IPS-18a (cell line): Measurements from ENCODE around the gene WNT7B.

ENCODE experiments used
- H3K27ac ChIP-seq: one replicate; pipeline ENCODE4 v1.5.1; 2013; ENCODE audit warnings: low read length
- H3K27me3 ChIP-seq: one replicate; pipeline ENCODE4 v1.6.1; 2013; ENCODE audit warnings: mild to moderate bottlenecking, low read length; ENCODE audit not compliant: control insufficient read depth, insufficient read depth
- H3K36me3 ChIP-seq: one replicate; pipeline ENCODE4 v1.6.1; 2013; ENCODE audit warnings: low read depth, low read length; ENCODE audit not compliant: control insufficient read depth
- H3K4me1 ChIP-seq: one replicate; pipeline ENCODE4 v1.6.1; 2013; ENCODE audit warnings: low read depth, low read length; ENCODE audit not compliant: control insufficient read depth
- H3K4me3 ChIP-seq: one replicate; pipeline ENCODE4 v1.5.1; 2013; ENCODE audit warnings: low read length
- H3K9ac ChIP-seq: one replicate; pipeline ENCODE4 v1.6.1; 2013; ENCODE audit warnings: mild to moderate bottlenecking, low read length, moderate library complexity
- H3K9me3 ChIP-seq: one replicate; pipeline ENCODE4 v1.6.1; 2013; ENCODE audit warnings: low read depth, low read length; ENCODE audit not compliant: control insufficient read depth

WNT7B gene

DNA sequence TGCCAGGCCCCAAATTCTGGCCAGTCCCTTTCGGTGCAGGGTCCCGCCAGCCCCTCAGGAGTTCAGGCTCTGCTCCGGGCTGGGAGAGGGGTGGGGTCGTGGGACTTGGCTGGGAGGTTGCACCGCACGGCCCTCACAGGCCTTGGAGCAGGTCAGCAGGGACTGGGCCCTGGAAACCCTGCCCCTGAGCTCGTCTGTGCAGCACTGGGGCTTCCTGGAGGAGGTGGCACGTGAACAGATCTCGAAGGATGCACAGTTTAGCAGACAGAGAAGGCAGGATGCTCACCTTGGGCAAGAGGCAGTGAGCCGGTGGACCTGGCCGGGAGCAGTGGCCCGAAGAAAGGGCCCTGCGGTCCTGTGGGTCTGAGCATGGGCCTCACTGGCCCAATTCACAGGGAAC lies 70.0 kb downstream of the WNT7B start:
- no peaks in the 10 kb centered on the region for H3K27me3 ChIP-seq
- no peaks in the 10 kb centered on the region for H3K9me3 ChIP-seq
- H3K4me1 ChIP-seq: no peaks in the 10 kb centered on the region
- H3K27ac ChIP-seq: no peak overlapping the region
- no peak overlapping the region for H3K4me3 ChIP-seq
- no peak overlapping the region for H3K9ac ChIP-seq
- H3K36me3 ChIP-seq: no peaks in the 10 kb centered on the region

- H3K4me3 ChIP-seq: no peak overlapping the region
- no peaks in the 10 kb centered on the region for H3K9me3 ChIP-seq
- H3K4me1 ChIP-seq: no peaks in the 10 kb centered on the region
- H3K27me3 ChIP-seq: no peaks in the 10 kb centered on the region
- no peak overlapping the region for H3K9ac ChIP-seq
- no peak overlapping the region for H3K27ac ChIP-seq
- H3K36me3 ChIP-seq: no peaks in the 10 kb centered on the region
These were observed 70.8 kb downstream of the WNT7B start for GRCh38 chr22:45905924-45906865.

GRCh38 chr22:45905326-45905923 lies 71.5 kb downstream of the WNT7B start:
- H3K4me1 ChIP-seq: no peaks in the 10 kb centered on the region
- H3K36me3 ChIP-seq: no peaks in the 10 kb centered on the region
- no peak overlapping the region for H3K9ac ChIP-seq
- no peak overlapping the region for H3K27ac ChIP-seq
- no peaks in the 10 kb centered on the region for H3K27me3 ChIP-seq
- H3K9me3 ChIP-seq: no peaks in the 10 kb centered on the region
- H3K4me3 ChIP-seq: no peak overlapping the region

DNA sequence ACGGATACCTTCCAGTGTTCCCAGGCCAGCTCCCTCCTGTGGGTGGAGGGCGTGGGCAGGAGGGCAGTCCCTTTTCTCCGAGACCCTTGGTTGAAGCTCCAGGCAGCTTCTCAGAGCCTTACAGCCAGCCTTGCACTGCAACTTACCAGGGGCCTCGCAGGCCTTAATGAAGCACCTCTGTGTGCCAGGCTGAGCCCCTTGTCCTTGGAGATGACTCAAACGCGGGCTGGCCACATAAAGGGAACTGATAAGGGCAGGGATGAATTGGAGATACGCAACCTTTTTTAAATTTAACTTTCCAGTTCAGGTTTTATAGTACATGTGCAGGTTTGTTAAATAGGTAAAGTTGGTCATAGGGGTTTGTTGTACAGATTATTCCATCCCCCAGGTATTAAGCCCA lies 72.7 kb downstream of the WNT7B start:
- Histone ChIP-seq H3K4me1 (no peaks in the 10 kb centered on the region), H3K9me3 (no peaks in the 10 kb centered on the region), H3K4me3 (no peak overlapping the region), H3K36me3 (no peaks in the 10 kb centered on the region), H3K27me3 (no peaks in the 10 kb centered on the region), H3K27ac (no peak overlapping the region), H3K9ac (no peak overlapping the region)

- Histone ChIP-seq H3K36me3 (no peaks in the 10 kb centered on the region), H3K9me3 (no peaks in the 10 kb centered on the region), H3K4me3 (no peak overlapping the region), H3K27me3 (no peaks in the 10 kb centered on the region), H3K4me1 (no peaks in the 10 kb centered on the region), H3K9ac (no peak overlapping the region), H3K27ac (no peak overlapping the region)
These were observed 73.4 kb downstream of the WNT7B start for GRCh38 chr22:45903355-45904135.

- peaks cover 9% of the 10 kb centered on the region for H3K4me1 ChIP-seq
- no peaks in the 10 kb centered on the region for H3K27me3 ChIP-seq
- no peaks in the 10 kb centered on the region for H3K9me3 ChIP-seq
- no peaks in the 10 kb centered on the region for H3K36me3 ChIP-seq
- no peak overlapping the region for H3K27ac ChIP-seq
- H3K4me3 ChIP-seq: no peak overlapping the region
- H3K9ac ChIP-seq: no peak overlapping the region
These were observed 79.2 kb downstream of the WNT7B start for GRCh38 chr22:45897736-45898135.

DNA sequence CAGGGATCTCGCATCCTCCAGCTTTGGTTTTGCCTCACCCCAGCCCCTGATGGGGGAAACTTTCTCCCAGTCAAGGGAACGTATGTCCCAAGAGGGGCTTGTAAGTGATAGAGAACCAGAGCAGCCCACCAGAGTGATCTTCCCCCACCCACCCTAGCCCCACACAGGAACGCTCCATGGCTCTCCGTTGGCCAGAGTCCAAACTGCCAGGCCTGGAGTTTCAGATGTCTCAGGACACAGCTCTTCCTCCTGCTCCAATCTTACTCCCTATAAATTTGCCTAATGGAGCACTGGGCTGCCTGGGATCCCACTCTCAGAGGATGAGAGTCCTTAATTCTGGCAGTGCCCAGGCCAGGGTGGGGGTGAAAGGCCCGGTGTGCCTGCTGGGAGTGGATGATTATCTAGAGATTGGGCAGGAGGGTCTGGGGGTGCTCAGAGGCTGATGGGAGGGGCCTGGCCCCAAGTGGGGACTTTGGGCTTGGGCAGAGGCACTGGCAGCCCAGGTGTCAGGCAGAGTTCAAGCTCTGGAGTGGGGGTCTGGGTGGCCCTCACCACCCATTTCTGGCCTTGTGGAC lies 79.9 kb downstream of the WNT7B start:
- Histone ChIP-seq H3K27ac (no peak overlapping the region), H3K36me3 (no peaks in the 10 kb centered on the region), H3K4me3 (no peak overlapping the region), H3K9me3 (no peaks in the 10 kb centered on the region), H3K27me3 (no peaks in the 10 kb centered on the region), H3K9ac (no peak overlapping the region), H3K4me1 (peaks cover 9% of the 10 kb centered on the region)

DNA sequence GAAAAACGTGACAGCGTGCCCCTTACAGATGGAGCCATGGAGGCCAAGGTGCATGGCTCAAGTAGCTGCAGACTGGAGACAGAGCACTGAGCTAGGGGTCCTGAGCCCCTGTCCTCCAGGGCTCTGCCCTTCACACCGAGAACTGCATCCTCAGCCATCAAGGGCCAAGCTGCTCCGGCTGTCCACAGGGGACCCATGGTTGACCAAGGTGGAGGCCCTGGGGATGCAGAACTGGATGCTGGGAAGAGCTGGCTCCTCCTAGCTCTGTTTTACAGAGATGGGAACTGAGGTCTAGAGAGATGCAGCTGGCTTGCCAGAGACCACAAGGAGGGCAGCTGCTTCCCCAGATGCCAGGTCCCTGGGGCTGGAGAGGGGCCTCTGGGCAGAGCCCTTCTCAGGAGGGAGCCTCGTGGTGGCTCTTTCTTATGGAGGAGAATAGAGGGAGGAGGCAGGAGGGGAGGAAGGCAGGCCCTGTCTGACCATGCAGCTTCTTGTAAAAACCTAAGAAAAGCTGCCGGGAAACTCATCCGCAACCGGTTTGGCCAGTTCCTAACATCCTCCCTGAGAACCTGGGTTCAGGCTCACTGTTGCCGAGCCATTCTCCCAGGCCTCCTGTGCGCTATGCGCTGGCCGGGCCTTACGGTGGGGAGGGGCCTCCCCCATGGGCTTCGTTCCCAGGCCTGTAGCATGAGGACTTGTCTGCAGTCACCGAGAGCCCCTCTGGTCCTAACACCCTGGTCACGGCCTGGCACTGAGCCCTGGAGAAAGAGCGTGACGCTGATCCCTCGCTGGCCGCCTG lies 80.6 kb downstream of the WNT7B start:
- Histone ChIP-seq H3K27me3 (no peaks in the 10 kb centered on the region), H3K4me3 (no peak overlapping the region), H3K9ac (no peak overlapping the region), H3K27ac (no peak overlapping the region), H3K36me3 (no peaks in the 10 kb centered on the region), H3K4me1 (peaks cover 9% of the 10 kb centered on the region), H3K9me3 (no peaks in the 10 kb centered on the region)

GRCh38 chr22:45895436-45896152 lies 81.4 kb downstream of the WNT7B start:
- no peaks in the 10 kb centered on the region for H3K36me3 ChIP-seq
- no peaks in the 10 kb centered on the region for H3K9me3 ChIP-seq
- H3K4me3 ChIP-seq: no peak overlapping the region
- peaks cover 9% of the 10 kb centered on the region for H3K4me1 ChIP-seq
- no peaks in the 10 kb centered on the region for H3K27me3 ChIP-seq
- H3K27ac ChIP-seq: no peak overlapping the region
- H3K9ac ChIP-seq: no peak overlapping the region

DNA sequence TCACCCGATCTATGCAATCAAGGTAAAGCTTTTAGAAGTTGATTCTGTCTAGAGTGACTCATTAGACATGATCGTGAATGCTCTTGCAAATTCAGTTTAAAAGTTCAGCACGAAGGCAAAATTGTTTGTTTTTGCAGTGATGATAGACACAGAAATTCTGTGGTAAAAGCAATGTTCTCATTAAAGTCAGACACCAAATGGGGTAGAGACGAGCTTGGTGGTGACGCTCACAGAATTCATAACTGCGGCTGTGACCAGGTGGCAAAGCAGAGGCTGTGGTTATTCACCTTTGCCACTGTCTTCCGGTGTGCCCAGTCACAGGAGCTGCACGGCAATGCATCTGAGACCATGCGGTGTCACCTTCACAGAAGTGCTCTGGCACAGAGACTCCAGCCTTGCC lies 83.4 kb downstream of the WNT7B start:
- no peak overlapping the region for H3K27ac ChIP-seq
- H3K4me3 ChIP-seq: no peak overlapping the region
- H3K4me1 ChIP-seq: peaks cover 9% of the 10 kb centered on the region
- H3K9me3 ChIP-seq: no peaks in the 10 kb centered on the region
- H3K9ac ChIP-seq: no peak overlapping the region
- H3K27me3 ChIP-seq: no peaks in the 10 kb centered on the region
- no peaks in the 10 kb centered on the region for H3K36me3 ChIP-seq
